Glutamatergic neuron (in vitro differentiated cells): Measurements from ENCODE around the gene CACNG6. TPM values are rescaled to one million over a fixed set of nuclear protein-coding genes. Genes with fewer than 3 reads are reported as not detected.
A peak's percentile ranks its signal among the peaks of the same experiment; 100 is the strongest.

Experiments
- DNase-seq: peaks from one replicate; pipeline ENCODE4 v3.0.0; 2022
- H3K27ac Mint-ChIP-seq: one replicate; pipeline ENCODE4 v1.8.0; 2020; ENCODE audit warnings: mild to moderate bottlenecking, mixed read lengths, inconsistent platforms; ENCODE audit not compliant: unreplicated experiment
- H3K27me3 Mint-ChIP-seq: one replicate; pipeline ENCODE4 v1.8.0; 2020; ENCODE audit warnings: mild to moderate bottlenecking, moderate library complexity, mixed read lengths, inconsistent platforms; ENCODE audit not compliant: unreplicated experiment
- H3K36me3 Mint-ChIP-seq: one replicate; pipeline ENCODE4 v1.8.0; 2020; ENCODE audit warnings: mild to moderate bottlenecking, mixed read lengths, inconsistent platforms; ENCODE audit not compliant: unreplicated experiment
- H3K4me1 Mint-ChIP-seq: one replicate; pipeline ENCODE4 v1.8.0; 2020; ENCODE audit warnings: mild to moderate bottlenecking, low read depth, mixed read lengths, inconsistent platforms; ENCODE audit not compliant: unreplicated experiment
- H3K4me3 Mint-ChIP-seq: one replicate; pipeline ENCODE4 v1.8.0; 2020; ENCODE audit warnings: mild to moderate bottlenecking, mixed read lengths, inconsistent platforms; ENCODE audit not compliant: unreplicated experiment
- H3K9me3 Mint-ChIP-seq: one replicate; pipeline ENCODE4 v1.8.0; 2020; ENCODE audit warnings: mild to moderate bottlenecking, moderate library complexity, mixed read lengths, inconsistent platforms; ENCODE audit not compliant: unreplicated experiment
- total RNA-seq: library from RNA; stranded (reverse); fragmentation: NEBNext Ultra II Directional; extraction: Animal tissue kit (Norgen Biotek cat#: 25700); gene quantifications from one replicate; pipeline ENCODE4 v1.2.1, GENCODE V29; 2021; ENCODE audit not compliant: unreplicated experiment
- TF ChIP-seq, protein P1 (sequence below): fragments of 200-600 bp; sonication (generic); IDR thresholded peaks from one replicate; pipeline ENCODE4 v1.5.0; 2021; ENCODE audit not compliant: partially characterized antibody, unreplicated experiment

Gene CACNG6
- total RNA-seq, 1 donor from 2014 or later: 0.74 TPM

DNA sequence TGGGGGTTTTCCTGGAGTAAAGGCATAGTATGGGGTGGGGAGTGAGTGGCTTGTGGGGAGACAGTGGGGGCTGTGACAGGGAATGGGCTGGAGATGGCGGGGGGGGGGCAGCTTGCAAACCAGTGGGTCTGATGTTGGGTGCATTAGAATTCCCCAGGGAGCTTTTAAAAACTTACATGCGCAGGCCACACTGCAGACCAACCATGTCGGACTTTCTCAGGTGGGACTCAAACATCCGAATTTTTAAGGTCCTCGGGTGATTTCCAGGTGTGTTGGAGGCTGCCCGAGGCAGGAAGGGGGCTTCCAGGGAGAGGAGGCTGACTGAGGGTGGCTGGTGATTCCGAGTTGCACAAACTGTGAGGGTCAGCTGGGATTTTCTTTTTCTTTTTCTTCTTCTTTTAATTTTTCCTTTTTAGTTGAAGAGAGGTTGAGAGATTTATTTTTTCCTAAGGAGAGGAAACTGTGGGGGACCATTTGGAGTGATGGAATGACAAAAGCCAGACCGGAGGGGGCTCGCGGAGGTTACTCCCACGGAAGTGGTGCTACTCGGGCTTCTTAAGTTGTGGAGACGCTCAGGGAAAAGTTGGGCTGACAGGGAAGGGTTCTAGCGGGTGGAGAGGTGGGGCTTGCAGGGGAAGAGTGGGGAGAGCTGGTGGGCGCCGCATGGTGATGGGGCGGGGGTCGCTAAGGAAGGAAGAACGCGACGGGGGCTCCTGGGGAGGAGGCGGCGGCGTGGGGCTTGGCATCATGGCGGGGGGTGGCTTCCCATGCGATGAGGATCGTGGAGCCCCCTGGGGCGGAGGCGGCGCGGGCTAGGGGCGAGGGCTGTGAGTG lies 29.7 kb upstream of the CACNG6 start:
- peak overlapping the region; percentile 66 for H3K4me3 Mint-ChIP-seq
- H3K9me3 Mint-ChIP-seq: peaks cover 14% of the 10 kb centered on the region
- peaks cover 21% of the 10 kb centered on the region for H3K27me3 Mint-ChIP-seq
- H3K4me1 Mint-ChIP-seq: peaks cover 25% of the 10 kb centered on the region
- H3K36me3 Mint-ChIP-seq: peaks cover 5% of the 10 kb centered on the region
- H3K27ac Mint-ChIP-seq: no peak overlapping the region
- TF ChIP-seq, protein P1, sequence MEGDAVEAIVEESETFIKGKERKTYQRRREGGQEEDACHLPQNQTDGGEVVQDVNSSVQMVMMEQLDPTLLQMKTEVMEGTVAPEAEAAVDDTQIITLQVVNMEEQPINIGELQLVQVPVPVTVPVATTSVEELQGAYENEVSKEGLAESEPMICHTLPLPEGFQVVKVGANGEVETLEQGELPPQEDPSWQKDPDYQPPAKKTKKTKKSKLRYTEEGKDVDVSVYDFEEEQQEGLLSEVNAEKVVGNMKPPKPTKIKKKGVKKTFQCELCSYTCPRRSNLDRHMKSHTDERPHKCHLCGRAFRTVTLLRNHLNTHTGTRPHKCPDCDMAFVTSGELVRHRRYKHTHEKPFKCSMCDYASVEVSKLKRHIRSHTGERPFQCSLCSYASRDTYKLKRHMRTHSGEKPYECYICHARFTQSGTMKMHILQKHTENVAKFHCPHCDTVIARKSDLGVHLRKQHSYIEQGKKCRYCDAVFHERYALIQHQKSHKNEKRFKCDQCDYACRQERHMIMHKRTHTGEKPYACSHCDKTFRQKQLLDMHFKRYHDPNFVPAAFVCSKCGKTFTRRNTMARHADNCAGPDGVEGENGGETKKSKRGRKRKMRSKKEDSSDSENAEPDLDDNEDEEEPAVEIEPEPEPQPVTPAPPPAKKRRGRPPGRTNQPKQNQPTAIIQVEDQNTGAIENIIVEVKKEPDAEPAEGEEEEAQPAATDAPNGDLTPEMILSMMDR: no peak
- DNase-seq: no peak

DNA sequence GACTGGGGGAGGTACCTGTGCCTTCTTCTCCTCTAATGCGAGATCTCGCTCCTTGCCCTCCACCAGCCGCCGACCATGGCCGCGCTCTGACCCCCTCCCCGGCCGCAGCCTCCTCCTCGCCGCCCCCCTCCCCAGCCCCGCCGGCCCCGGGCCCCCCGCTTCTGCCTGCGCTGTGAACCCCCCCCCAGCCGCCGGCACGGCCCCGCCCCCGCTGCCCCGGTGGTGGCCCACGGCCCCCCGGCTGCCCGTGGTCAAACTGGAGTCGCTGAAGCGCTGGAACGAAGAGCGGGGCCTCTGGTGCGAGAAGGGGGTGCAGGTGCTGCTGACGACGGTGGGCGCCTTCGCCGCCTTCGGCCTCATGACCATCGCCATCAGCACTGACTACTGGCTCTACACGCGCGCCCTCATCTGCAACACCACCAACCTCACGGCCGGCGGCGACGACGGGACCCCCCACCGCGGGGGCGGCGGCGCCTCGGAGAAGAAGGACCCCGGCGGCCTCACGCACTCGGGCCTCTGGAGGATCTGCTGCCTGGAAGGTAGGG lies 28.5 kb upstream of the CACNG6 start, which contains the start of gene CACNG8:
TSS of gene CACNG8 (plus strand) at position 51 of the 545 bp plus-strand sequence.
- peak within 1 kb of the TSS; percentile 66 for H3K4me3 Mint-ChIP-seq
- no peak within 1 kb of the TSS for H3K27ac Mint-ChIP-seq
- TF ChIP-seq, protein P1: no peak
- peaks cover 14% of the 10 kb centered on the region for H3K9me3 Mint-ChIP-seq
- peaks cover 21% of the 10 kb centered on the region for H3K4me1 Mint-ChIP-seq
- H3K36me3 Mint-ChIP-seq: peaks cover 5% of the 10 kb centered on the region
- DNase-seq: no peak
- peaks cover 21% of the 10 kb centered on the region for H3K27me3 Mint-ChIP-seq

DNA sequence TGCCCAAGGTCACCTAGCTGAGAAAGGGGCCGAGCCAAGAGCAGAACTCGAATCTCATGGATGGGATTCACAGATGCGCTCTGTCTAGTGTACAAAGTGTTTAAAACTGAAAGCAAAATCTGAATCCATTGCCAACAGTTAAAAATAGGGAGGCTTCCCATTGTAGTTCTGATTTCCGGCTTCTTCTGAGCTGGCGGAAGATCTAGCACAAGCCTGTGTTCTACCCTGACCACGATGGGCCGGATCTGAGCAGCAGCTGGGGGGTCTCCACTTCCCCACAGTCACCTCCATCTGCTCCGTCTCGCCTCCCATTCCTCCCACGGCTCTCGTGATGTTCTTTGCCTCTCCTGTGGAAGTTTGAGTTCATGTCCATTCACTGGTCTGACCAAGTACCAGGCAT lies 26.3 kb upstream of the CACNG6 start:
- no peak for DNase-seq
- H3K9me3 Mint-ChIP-seq: peaks cover 12% of the 10 kb centered on the region
- H3K36me3 Mint-ChIP-seq: peaks cover 5% of the 10 kb centered on the region
- TF ChIP-seq, protein P1: no peak
- peaks cover 19% of the 10 kb centered on the region for H3K27me3 Mint-ChIP-seq
- no peak overlapping the region for H3K27ac Mint-ChIP-seq
- H3K4me1 Mint-ChIP-seq: peaks cover 12% of the 10 kb centered on the region
- H3K4me3 Mint-ChIP-seq: no peak overlapping the region

DNA sequence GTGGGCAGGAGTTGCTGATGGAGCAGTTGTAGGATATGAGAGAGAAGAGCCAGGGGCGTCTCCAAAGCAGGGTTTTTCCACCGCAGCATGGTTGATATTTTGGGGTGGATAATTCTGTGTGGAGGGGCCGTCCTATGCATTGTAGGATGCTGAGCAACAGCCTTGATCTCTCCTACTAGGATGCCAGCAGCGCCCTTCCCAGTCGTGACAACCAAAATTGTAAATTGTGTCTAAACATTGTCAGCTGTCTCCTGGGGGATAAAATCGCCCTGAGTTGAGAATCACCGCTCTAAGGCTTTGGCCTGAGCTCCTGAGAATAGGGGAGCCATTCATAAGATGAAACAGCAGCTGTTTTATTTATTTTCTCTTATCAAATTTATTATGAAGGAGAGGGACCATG lies 24.5 kb upstream of the CACNG6 start:
- no peak for DNase-seq
- peaks cover 9% of the 10 kb centered on the region for H3K9me3 Mint-ChIP-seq
- peaks cover 12% of the 10 kb centered on the region for H3K27me3 Mint-ChIP-seq
- no peak overlapping the region for H3K4me3 Mint-ChIP-seq
- H3K4me1 Mint-ChIP-seq: peaks cover 2% of the 10 kb centered on the region
- peaks cover 5% of the 10 kb centered on the region for H3K36me3 Mint-ChIP-seq
- TF ChIP-seq, protein P1: no peak
- no peak overlapping the region for H3K27ac Mint-ChIP-seq

DNA sequence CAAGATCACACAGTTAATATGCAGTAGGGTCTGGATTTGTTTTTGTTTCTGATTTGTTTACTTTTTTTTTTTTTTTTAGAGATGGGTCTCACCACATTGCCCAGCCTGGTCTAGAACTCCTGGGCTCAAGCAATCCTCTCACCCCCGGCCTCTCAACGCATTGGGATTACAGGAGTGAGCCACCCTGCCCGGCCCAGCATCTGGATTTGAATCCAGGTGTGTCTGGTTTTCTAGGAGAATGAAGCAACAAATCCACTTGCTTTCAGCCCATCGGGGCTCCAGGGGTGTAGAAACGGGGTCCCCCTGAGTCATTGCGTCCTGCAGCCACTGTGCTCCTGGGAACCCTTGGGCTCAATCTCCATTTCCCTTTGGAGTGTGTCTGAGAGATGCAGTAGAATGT lies 22.1 kb upstream of the CACNG6 start:
- Mint-ChIP-seq H3K9me3 (peaks cover 5% of the 10 kb centered on the region), H3K27ac (no peak overlapping the region), H3K36me3 (peaks cover 3% of the 10 kb centered on the region), H3K4me3 (no peak overlapping the region), H3K4me1 (peaks cover 2% of the 10 kb centered on the region), H3K27me3 (peaks cover 8% of the 10 kb centered on the region)
- TF ChIP-seq, protein P1: no peak
- no peak for DNase-seq
